ENCODE data around the gene LHFPL6.

Gene LHFPL6

GRCh38 chr13:39578821-39579291 is 24.1 kb downstream of the LHFPL6 start:
- DNase-seq (ENCODE audit: low spot score): no peak
- no peak overlapping the region for H3K4me3 ChIP-seq (ENCODE audit: severe bottlenecking)
- H3K36me3 ChIP-seq (ENCODE audit: low read depth): no peaks in the 10 kb centered on the region
- H3K4me1 ChIP-seq (ENCODE audit: insufficient read depth, poor library complexity, severe bottlenecking): no peaks in the 10 kb centered on the region
- no peaks in the 10 kb centered on the region for H3K9me3 ChIP-seq (ENCODE audit: severe bottlenecking)
- H3K27ac ChIP-seq (ENCODE audit: poor library complexity, severe bottlenecking): no peak overlapping the region
- H3K27me3 ChIP-seq (ENCODE audit: insufficient read depth, poor library complexity, severe bottlenecking): no peaks in the 10 kb centered on the region
- TF ChIP-seq CTCF (IDR thresholded peaks at IDR 0.05; ENCODE audit: poor library complexity, severe bottlenecking): no peak
- ATAC-seq (ENCODE audit: low read depth): no peak

GRCh38 chr13:39577838-39578491 is 25.0 kb downstream of the LHFPL6 start:
- no peaks in the 10 kb centered on the region for H3K4me1 ChIP-seq (ENCODE audit: insufficient read depth, poor library complexity, severe bottlenecking)
- no peak for TF ChIP-seq CTCF (IDR thresholded peaks at IDR 0.05; ENCODE audit: poor library complexity, severe bottlenecking)
- no peak for ATAC-seq (ENCODE audit: low read depth)
- H3K27ac ChIP-seq (ENCODE audit: poor library complexity, severe bottlenecking): no peak overlapping the region
- no peaks in the 10 kb centered on the region for H3K9me3 ChIP-seq (ENCODE audit: severe bottlenecking)
- H3K36me3 ChIP-seq (ENCODE audit: low read depth): no peaks in the 10 kb centered on the region
- no peaks in the 10 kb centered on the region for H3K27me3 ChIP-seq (ENCODE audit: insufficient read depth, poor library complexity, severe bottlenecking)
- DNase-seq (ENCODE audit: low spot score): no peak
- H3K4me3 ChIP-seq (ENCODE audit: severe bottlenecking): no peak overlapping the region

DNA sequence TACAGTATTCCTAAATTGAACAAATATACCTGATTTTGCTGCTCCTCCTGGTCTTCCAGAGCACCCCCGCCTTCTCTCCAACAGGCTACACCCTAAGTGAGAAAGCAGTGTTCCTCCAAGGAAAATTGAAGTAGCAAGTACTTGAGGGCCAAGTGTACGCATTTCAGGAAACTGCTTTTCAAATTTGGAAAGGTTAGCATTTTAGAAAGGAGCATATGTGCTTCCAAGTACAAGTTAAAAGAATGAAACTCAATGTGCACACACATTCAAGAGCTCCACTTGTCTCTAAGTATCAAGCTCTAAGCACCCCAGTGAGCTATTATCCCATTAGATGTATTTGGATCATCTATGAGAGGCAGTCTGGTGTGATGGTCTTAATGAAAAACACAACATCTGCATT is 25.8 kb downstream of the LHFPL6 start:
- H3K9me3 ChIP-seq (ENCODE audit: severe bottlenecking): no peaks in the 10 kb centered on the region
- H3K36me3 ChIP-seq (ENCODE audit: low read depth): no peaks in the 10 kb centered on the region
- H3K4me3 ChIP-seq (ENCODE audit: severe bottlenecking): no peak overlapping the region
- H3K4me1 ChIP-seq (ENCODE audit: insufficient read depth, poor library complexity, severe bottlenecking): no peaks in the 10 kb centered on the region
- no peaks in the 10 kb centered on the region for H3K27me3 ChIP-seq (ENCODE audit: insufficient read depth, poor library complexity, severe bottlenecking)
- DNase-seq (ENCODE audit: low spot score) (no peak), ATAC-seq (ENCODE audit: low read depth) (no peak)
- no peak for TF ChIP-seq CTCF (IDR thresholded peaks at IDR 0.05; ENCODE audit: poor library complexity, severe bottlenecking)
- no peak overlapping the region for H3K27ac ChIP-seq (ENCODE audit: poor library complexity, severe bottlenecking)

DNA sequence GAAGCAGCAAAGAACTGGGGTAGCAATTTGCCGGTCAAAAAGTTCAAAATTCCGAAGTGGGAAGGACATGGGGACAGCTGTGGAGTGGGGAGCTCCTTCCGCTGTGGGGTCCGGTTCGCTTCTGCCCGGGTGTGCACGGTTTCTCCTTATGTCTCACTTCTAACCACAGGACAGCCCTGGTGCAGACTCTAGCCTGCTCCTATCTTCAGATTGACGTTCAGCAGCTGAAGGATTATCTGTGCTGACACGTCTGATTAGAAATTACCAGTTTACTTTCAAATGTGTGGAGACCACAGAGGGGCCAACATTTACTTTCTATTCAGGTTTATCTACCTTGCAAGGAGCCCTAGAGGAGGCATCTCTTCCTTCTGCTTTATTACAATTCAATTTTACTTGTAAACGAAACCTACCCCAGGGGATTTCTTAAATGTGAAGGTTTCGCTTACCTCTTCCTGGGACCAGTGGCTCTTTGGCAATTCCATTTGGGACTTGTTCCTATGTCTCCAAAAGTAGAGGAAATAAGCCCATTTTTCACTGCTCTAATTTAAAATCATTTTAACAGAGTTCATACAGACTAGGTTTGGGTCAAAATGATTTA is 27.3 kb downstream of the LHFPL6 start:
- TF ChIP-seq CTCF (IDR thresholded peaks at IDR 0.05; ENCODE audit: poor library complexity, severe bottlenecking): no peak
- no peaks in the 10 kb centered on the region for H3K36me3 ChIP-seq (ENCODE audit: low read depth)
- H3K4me3 ChIP-seq (ENCODE audit: severe bottlenecking): no peak overlapping the region
- H3K9me3 ChIP-seq (ENCODE audit: severe bottlenecking): no peaks in the 10 kb centered on the region
- DNase-seq (ENCODE audit: low spot score): no peak
- H3K27ac ChIP-seq (ENCODE audit: poor library complexity, severe bottlenecking): no peak overlapping the region
- H3K4me1 ChIP-seq (ENCODE audit: insufficient read depth, poor library complexity, severe bottlenecking): no peaks in the 10 kb centered on the region
- H3K27me3 ChIP-seq (ENCODE audit: insufficient read depth, poor library complexity, severe bottlenecking): no peaks in the 10 kb centered on the region
- ATAC-seq (ENCODE audit: low read depth): no peak

- Histone ChIP-seq H3K27ac (ENCODE audit: poor library complexity, severe bottlenecking) (no peak overlapping the region), H3K4me3 (ENCODE audit: severe bottlenecking) (no peak overlapping the region), H3K27me3 (ENCODE audit: insufficient read depth, poor library complexity, severe bottlenecking) (no peaks in the 10 kb centered on the region), H3K9me3 (ENCODE audit: severe bottlenecking) (no peaks in the 10 kb centered on the region), H3K4me1 (ENCODE audit: insufficient read depth, poor library complexity, severe bottlenecking) (peaks cover 11% of the 10 kb centered on the region), H3K36me3 (ENCODE audit: low read depth) (no peaks in the 10 kb centered on the region)
- no peak for TF ChIP-seq CTCF (IDR thresholded peaks at IDR 0.05; ENCODE audit: poor library complexity, severe bottlenecking)
- DNase-seq (ENCODE audit: low spot score) (peak; percentile 26), ATAC-seq (ENCODE audit: low read depth) (no peak)
Measured at GRCh38 chr13:39571502-39572092, 31.4 kb downstream of the LHFPL6 start.
